ENCODE data around the gene ADNP. TPM values are rescaled to one million over a fixed set of nuclear protein-coding genes. Genes with fewer than 3 reads are reported as not detected.
A peak's percentile ranks its signal among the peaks of the same experiment; 100 is the strongest.

The ADNP gene
- total RNA-seq, 1 donor from 2014 or later, result 144 TPM

GRCh38 chr20:50958615-50959542 lies 27.6 kb upstream of the ADNP start, which contains the start of gene MOCS3:
Gene MOCS3 (plus strand): TSS chr20:50958818. CDS start chr20:50958843, 25 bp downstream.
- Mint-ChIP-seq H3K27me3 (no peaks in the 10 kb centered on the region), H3K36me3 (ENCODE audit: insufficient read depth) (peaks cover 8% of the 10 kb centered on the region), H3K27ac (peak within 1 kb of the TSS; percentile 100), H3K9me3 (ENCODE audit: low read depth) (peaks cover 3% of the 10 kb centered on the region), H3K4me3 (ENCODE audit: low read depth) (peak within 1 kb of the TSS; percentile 99), H3K4me1 (ENCODE audit: low read depth) (peaks cover 26% of the 10 kb centered on the region)
- DNase-seq (ENCODE audit: low spot score, unreplicated experiment), result peak; percentile 45
- TF ChIP-seq CTCF (IDR thresholded peaks at IDR 0.05; ENCODE audit: unreplicated experiment), result no peak

- Mint-ChIP-seq H3K27ac (peak within 1 kb of the TSS; percentile 100), H3K27me3 (no peaks in the 10 kb centered on the region), H3K9me3 (ENCODE audit: low read depth) (peaks cover 3% of the 10 kb centered on the region), H3K36me3 (ENCODE audit: insufficient read depth) (peaks cover 10% of the 10 kb centered on the region), H3K4me3 (ENCODE audit: low read depth) (peak within 1 kb of the TSS; percentile 99), H3K4me1 (ENCODE audit: low read depth) (peaks cover 26% of the 10 kb centered on the region)
- no peak for TF ChIP-seq CTCF (IDR thresholded peaks at IDR 0.05; ENCODE audit: unreplicated experiment)
- DNase-seq (ENCODE audit: low spot score, unreplicated experiment), result peak; percentile 70
These were observed 26.8 kb upstream of the ADNP start, which contains the start of gene DPM1 for GRCh38 chr20:50957798-50958614. Gene DPM1 (minus strand): TSS chr20:50958532. CDS start chr20:50958523, 9 bp downstream.

GRCh38 chr20:50957276-50957675 lies 26.0 kb upstream of the ADNP start:
- TF ChIP-seq CTCF (IDR thresholded peaks at IDR 0.05; ENCODE audit: unreplicated experiment), result no peak
- peak overlapping the region; percentile 100 for H3K27ac Mint-ChIP-seq
- peaks cover 26% of the 10 kb centered on the region for H3K4me1 Mint-ChIP-seq (ENCODE audit: low read depth)
- peaks cover 9% of the 10 kb centered on the region for H3K36me3 Mint-ChIP-seq (ENCODE audit: insufficient read depth)
- H3K4me3 Mint-ChIP-seq (ENCODE audit: low read depth), result peak overlapping the region; percentile 99
- peaks cover 3% of the 10 kb centered on the region for H3K9me3 Mint-ChIP-seq (ENCODE audit: low read depth)
- no peak for DNase-seq (ENCODE audit: low spot score, unreplicated experiment)
- no peaks in the 10 kb centered on the region for H3K27me3 Mint-ChIP-seq

GRCh38 chr20:50953821-50954220 lies 22.6 kb upstream of the ADNP start:
- no peak for TF ChIP-seq CTCF (IDR thresholded peaks at IDR 0.05; ENCODE audit: unreplicated experiment)
- no peaks in the 10 kb centered on the region for H3K27me3 Mint-ChIP-seq
- H3K9me3 Mint-ChIP-seq (ENCODE audit: low read depth), result no peaks in the 10 kb centered on the region
- H3K27ac Mint-ChIP-seq, result no peak overlapping the region
- no peak for DNase-seq (ENCODE audit: low spot score, unreplicated experiment)
- no peak overlapping the region for H3K4me3 Mint-ChIP-seq (ENCODE audit: low read depth)
- H3K4me1 Mint-ChIP-seq (ENCODE audit: low read depth), result peaks cover 14% of the 10 kb centered on the region
- peaks cover 11% of the 10 kb centered on the region for H3K36me3 Mint-ChIP-seq (ENCODE audit: insufficient read depth)

GRCh38 chr20:50953196-50953595 lies 22.0 kb upstream of the ADNP start:
- H3K27ac Mint-ChIP-seq, result no peak overlapping the region
- DNase-seq (ENCODE audit: low spot score, unreplicated experiment), result no peak
- H3K4me3 Mint-ChIP-seq (ENCODE audit: low read depth), result no peak overlapping the region
- no peaks in the 10 kb centered on the region for H3K9me3 Mint-ChIP-seq (ENCODE audit: low read depth)
- peaks cover 12% of the 10 kb centered on the region for H3K36me3 Mint-ChIP-seq (ENCODE audit: insufficient read depth)
- TF ChIP-seq CTCF (IDR thresholded peaks at IDR 0.05; ENCODE audit: unreplicated experiment), result no peak
- no peaks in the 10 kb centered on the region for H3K27me3 Mint-ChIP-seq
- H3K4me1 Mint-ChIP-seq (ENCODE audit: low read depth), result peaks cover 12% of the 10 kb centered on the region
